ENCODE data around the gene ANKRD65. TPM values are rescaled to one million over a fixed set of nuclear protein-coding genes. Genes with fewer than 3 reads are reported as not detected.
"Not testable (repeated sequence)": the region's sequence is repeated elsewhere in the genome, so short reads cannot be mapped to it uniquely, and the experiment has no call there.

ANKRD65 gene
- total and polyA plus RNA-seq, 7 donors: 0.77 to 5.4 (median 2.4) TPM

DNA sequence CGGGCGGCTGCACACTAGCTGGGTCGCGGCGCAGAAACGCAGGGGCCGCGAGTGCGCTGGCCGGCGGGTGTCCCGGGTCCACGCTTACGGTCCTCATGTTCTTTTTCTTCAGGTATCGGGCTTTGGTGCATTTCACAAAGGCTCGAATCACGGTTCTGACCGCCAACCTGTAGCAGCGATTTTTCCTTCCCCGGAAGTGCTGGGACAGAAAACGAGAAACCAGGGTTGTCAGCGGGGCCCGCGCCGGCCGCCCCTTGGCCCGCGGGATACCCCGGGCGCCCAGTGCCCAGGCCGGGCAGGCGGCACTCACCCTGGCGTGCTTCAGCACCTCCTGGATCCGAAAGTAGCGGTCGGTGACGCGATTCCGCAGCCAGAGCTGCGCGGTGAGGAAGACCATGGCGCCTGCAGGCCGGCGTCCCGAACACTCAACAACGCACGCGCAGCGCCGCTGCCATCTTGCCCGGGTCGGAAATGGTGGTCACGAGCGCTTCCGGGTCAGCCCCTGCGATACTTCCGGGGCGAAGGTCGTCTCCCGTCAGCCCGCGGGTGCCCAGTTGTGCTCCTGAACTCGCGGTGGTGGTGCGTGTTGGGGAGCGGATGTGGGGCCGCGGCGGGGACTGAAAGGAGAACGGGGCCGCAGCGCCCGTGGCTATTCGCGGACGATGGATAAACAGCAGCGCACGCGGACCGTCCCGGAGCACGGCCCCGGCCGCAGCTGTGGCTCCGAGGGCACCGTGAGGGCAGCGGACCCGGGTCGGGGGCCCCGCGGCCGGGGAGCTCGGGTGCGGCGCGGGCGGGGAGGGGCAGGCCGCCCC lies 14.0 kb downstream of the ANKRD65 start, which contains the start of gene MRPL20:
TSS of gene MRPL20 (minus strand) at position 473 of the 815 bp plus-strand sequence. CDS start at position 397, 76 bp downstream.
- no peaks in the 10 kb centered on the region for H3K9me3 ChIP-seq
- intact Hi-C loops (cut with DNase I): loop anchor here in 1 of 2 donors (5.0 to 10.0 kb wide), 2 partner anchors 35 to 98 kb away; no protein-coding TSS in a partner anchor
- H3K27me3 ChIP-seq (ENCODE audit: insufficient read depth in 3 of 3, low read length in 2 of 3): no peaks in the 10 kb centered on the region
- peaks cover 29% of the 10 kb centered on the region for H3K4me1 ChIP-seq
- peak; percentile 97 to 99 (median 98) for ATAC-seq
- TF ChIP-seq, protein P1, sequence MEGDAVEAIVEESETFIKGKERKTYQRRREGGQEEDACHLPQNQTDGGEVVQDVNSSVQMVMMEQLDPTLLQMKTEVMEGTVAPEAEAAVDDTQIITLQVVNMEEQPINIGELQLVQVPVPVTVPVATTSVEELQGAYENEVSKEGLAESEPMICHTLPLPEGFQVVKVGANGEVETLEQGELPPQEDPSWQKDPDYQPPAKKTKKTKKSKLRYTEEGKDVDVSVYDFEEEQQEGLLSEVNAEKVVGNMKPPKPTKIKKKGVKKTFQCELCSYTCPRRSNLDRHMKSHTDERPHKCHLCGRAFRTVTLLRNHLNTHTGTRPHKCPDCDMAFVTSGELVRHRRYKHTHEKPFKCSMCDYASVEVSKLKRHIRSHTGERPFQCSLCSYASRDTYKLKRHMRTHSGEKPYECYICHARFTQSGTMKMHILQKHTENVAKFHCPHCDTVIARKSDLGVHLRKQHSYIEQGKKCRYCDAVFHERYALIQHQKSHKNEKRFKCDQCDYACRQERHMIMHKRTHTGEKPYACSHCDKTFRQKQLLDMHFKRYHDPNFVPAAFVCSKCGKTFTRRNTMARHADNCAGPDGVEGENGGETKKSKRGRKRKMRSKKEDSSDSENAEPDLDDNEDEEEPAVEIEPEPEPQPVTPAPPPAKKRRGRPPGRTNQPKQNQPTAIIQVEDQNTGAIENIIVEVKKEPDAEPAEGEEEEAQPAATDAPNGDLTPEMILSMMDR (IDR thresholded peaks at IDR 0.05): no peak
- DNase-seq: peak; percentile 96 to 98
- peaks cover 5 to 46% of the 10 kb centered on the region in 2 donors for H3K36me3 ChIP-seq (ENCODE audit: insufficient read depth in 1 of 2, low read depth in 1 of 2)
- 0 to 1% (median 1%) methylated on average over 82 to 98 of the region's 98 CpGs for WGBS, 3 donors
- peak within 1 kb of the TSS; percentile 92 for H3K4me3 ChIP-seq
- peak within 1 kb of the TSS; percentile 83 for H3K27ac ChIP-seq

DNA sequence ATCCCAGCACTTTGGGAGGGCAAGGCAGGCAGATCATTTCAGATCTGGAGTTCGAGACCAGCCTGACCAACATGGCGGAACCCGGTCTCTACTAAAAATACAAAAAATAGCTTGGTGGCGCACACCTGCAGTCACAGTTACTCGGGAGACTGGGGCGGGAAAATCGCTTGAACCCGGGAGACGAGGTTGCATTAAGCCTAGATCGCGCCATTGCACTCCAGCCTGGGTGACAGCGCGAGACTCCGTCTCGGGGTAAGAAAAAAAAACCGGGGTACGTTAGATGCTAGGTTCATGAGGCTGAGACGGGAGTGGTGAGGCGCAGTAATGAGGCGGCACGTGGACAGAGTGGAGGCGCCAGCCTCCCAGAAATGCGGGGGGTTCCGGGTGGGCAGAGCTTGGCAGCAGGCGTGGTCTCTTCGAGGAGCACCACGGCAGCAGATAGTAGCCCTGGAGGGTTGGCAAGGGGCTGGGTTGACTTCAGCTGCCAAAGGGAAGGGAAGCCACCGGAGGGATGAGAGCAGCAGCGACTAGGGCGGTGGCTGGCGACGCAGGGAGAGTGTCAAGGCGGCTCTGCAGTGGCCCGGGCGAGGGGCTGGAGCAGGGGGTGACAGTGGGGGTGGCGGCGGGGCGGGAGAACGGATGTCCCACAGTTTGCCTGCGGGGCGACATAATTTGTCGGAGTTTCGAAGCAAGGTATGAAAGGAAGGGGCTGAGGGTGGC lies 14.8 kb downstream of the ANKRD65 start:
- ATAC-seq (peak in 1 of 4 donors; percentile 6), DNase-seq (peak in 1 of 2 donors; percentile 52)
- 37 to 47% (median 40%) methylated on average over 38 to 43 of the region's 43 CpGs for WGBS, 3 donors
- TF ChIP-seq, protein P1 (IDR thresholded peaks at IDR 0.05): no peak
- peak overlapping the region; percentile 92 for H3K4me3 ChIP-seq
- intact Hi-C loops (cut with DNase I): loop anchor here in 1 of 2 donors (5.0 to 10.0 kb wide), 2 partner anchors 36 to 99 kb away; no protein-coding TSS in a partner anchor
- no peaks in the 10 kb centered on the region for H3K27me3 ChIP-seq (ENCODE audit: insufficient read depth in 3 of 3, low read length in 2 of 3)
- peaks cover 32% of the 10 kb centered on the region for H3K4me1 ChIP-seq
- peaks cover 9 to 53% of the 10 kb centered on the region in 2 donors for H3K36me3 ChIP-seq (ENCODE audit: insufficient read depth in 1 of 2, low read depth in 1 of 2)
- no peaks in the 10 kb centered on the region for H3K9me3 ChIP-seq
- peak overlapping the region; percentile 83 for H3K27ac ChIP-seq

DNA sequence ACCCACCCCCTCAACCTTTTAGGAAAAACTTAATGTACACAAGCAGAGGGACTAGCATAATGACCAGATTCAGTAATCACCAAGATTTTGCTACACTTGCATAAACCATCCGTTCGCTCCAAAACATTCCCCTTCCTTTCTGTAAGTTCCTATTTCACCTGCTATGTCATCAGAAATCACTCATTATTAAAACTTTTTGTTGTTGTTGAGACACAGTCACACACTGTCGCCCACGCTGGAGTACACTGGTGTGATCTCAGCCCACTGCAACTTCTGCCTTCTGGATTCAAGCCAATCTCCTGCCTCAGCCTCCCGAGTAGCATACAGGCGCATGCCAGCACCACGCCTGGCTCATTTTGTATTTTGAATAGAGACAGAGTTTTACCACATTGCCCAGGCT lies 17.4 kb downstream of the ANKRD65 start:
- H3K27ac ChIP-seq: no peak overlapping the region
- H3K4me1 ChIP-seq: peaks cover 38% of the 10 kb centered on the region
- peaks cover 10 to 58% of the 10 kb centered on the region in 2 donors for H3K36me3 ChIP-seq (ENCODE audit: insufficient read depth in 1 of 2, low read depth in 1 of 2)
- H3K9me3 ChIP-seq: no peaks in the 10 kb centered on the region
- intact Hi-C loops (cut with DNase I): loop anchor here in 1 of 2 donors (10.0 kb wide), 1 partner anchor 101 kb away; no protein-coding TSS in a partner anchor
- no peaks in the 10 kb centered on the region for H3K27me3 ChIP-seq (ENCODE audit: insufficient read depth in 3 of 3, low read length in 2 of 3)
- TF ChIP-seq, protein P1 (IDR thresholded peaks at IDR 0.05): no peak
- DNase-seq (no peak), ATAC-seq (no peak)
- 73 to 87% (median 74%) methylated on average over 7 of the region's 7 CpGs for WGBS, 3 donors
- H3K4me3 ChIP-seq: no peak overlapping the region

DNA sequence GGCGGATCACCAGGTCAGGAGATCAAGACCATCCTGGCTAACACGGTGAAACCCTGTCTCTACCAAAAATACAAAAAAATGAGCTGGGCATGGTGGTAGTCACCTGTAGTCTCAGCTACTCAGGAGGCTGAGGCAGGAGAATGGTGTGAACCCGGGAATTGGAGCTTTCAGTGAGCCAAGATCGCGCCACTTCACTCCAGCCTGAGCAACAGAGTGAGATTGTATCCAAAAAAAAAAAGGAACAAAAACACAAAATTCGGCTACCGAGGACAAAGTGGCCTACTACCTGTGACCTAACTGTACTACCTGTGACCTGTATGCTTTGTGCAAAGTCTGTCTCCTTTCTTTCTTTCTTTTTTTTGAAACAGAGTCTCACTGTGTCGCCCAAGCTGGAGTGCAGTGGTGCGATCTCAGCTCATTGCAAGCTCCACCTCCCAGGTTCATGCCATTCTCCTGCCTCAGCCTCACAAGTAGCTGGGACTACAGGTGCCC lies 18.1 kb downstream of the ANKRD65 start:
- not testable (repeated sequence) for ATAC-seq; DNase-seq; H3K27me3 ChIP-seq (ENCODE audit: insufficient read depth in 3 of 3, low read length in 2 of 3); H3K27ac ChIP-seq; H3K4me3 ChIP-seq; H3K9me3 ChIP-seq
- WGBS, 3 donors: 78 to 85% (median 82%) methylated on average over 9 of the region's 9 CpGs
- Histone ChIP-seq H3K36me3 (ENCODE audit: insufficient read depth in 1 of 2, low read depth in 1 of 2) (peaks cover 10 to 60% of the 10 kb centered on the region in 2 donors), H3K4me1 (peaks cover 37% of the 10 kb centered on the region)
- intact Hi-C loops (cut with DNase I): loop anchor here in 1 of 2 donors (10.0 kb wide), 1 partner anchor 102 kb away; no protein-coding TSS in a partner anchor

Data from psoas muscle (tissue), 8 donors.